Raji (cell line): Measurements from ENCODE around the gene CAPN12.

Experiments used
- POLR2A ChIP-seq: IDR thresholded peaks from 2 replicates; pipeline ENCODE4 v1.6.1; 2011; ENCODE audit warnings: low read depth, low read length, control low read depth; ENCODE audit not compliant: insufficient read depth

The CAPN12 gene

DNA sequence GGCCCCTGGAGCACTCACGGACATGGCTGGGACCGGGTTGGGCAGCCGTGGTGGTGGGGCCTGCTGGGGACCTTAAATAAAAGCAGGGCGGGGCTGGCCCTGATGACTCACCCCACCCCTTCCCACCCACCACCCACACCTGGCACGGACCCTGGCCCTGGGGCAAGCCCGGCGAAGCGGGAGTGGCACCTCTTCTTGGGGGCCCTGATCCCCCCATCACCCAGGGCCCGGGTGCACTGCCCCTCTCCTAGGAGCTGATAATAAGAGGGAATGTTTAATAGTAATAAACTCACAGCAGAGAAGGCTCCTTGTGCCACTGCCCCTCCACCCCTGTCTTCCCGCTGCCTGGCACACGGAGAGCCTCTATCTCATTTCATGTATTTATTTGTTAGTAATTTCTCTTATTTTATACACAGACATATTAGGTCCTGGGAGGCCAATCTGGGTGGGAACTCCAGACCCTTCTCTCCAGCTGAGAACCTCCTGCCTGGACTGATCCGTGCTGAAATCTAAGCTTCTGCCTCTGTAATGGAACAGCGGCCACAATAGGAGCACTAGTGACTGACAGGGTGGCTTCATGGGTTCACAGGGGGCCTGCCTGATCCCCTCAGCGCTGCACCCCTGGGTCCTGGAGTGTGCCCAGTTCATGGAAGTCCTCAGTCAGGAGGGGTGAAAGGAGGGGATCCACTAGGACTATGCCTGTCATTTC lies 29.3 kb upstream of the CAPN12 start, which contains the start of gene LGALS7:
Gene LGALS7 (minus strand): TSS at position 49 of the 709 bp plus-strand sequence. CDS start 25 bp downstream, at position 24.
- TF ChIP-seq POLR2A: no peak

DNA sequence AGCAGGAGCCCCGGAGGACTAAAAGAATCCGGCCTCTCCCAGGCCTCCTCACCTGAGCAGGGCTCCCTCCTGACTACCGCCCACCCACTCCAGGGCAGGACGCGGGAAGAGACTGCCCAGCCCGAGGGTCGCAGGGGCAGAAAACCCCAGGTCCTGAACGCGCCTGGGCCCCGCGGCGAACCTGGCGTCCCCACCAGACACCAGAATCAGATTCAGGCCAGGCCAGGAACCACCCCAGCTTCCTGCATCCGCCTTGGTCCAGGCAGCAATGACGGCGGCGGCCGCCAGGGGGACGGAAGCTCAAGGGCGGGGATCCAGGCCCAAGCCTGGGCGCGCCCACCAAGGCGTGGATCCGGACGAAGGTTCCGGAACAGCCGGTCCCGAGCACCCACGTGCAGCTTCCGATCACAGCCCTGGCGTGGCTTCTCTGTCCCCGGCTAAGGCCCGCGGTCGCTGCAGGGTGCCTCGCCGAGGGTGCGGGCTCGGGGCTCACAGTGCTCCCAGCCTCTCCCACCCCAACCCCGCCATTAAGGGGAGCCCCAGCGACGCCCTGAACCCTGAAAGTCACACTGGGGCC lies 25.4 kb upstream of the CAPN12 start:
- TF ChIP-seq POLR2A: no peak

DNA sequence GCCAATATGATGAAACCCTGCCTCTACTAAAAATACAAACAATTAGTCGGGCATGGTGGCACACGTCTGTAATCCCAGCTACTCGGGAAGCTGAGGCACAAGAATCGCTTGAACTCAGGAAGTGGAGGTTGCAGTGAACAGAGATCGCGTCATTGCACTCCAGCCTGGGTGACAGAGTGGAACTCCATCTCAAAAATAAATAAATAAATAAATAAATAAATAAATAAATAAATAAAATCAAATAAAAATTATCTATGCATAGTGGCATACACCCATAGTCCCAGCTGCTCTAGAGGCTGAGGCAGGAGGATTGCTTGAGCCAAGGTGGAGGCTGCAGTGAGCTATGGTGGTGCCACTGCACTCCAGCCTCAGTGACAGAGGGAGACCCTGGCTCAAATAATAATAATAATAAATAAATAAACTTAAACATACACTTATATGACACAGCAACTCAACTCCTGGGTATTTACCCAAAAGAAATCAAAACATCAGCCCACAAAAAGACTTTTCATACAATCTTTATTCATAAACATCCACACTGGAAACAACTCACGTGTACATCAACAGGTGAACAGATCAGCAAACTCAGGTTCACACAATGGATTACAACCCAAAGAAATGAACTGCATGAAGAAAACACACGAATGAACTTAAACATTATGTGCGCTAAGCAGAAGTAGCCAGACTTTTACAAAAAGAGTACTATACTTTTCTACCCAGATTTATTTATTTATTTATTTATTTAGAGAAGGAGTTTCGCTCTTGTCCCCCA lies 22.2 kb upstream of the CAPN12 start:
- TF ChIP-seq POLR2A: no peak

DNA sequence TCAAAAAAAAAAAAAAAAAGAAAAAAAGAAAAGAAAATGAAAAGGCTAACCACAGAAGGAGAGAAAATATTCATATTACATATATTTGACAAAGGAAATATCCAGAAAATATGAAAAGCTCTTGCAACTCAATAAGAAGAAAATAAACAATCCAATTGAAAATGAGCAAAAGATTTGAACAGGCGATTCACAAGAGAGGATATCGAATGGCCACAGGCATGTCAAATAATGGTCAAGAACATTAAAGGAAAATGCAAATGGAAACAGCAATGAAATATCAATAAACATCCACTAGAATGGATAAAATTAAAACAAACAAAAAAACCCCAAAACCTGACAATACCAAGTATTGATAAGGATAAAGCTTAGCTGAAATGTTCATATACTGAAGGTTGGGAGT lies 20.9 kb upstream of the CAPN12 start:
- TF ChIP-seq POLR2A: no peak

DNA sequence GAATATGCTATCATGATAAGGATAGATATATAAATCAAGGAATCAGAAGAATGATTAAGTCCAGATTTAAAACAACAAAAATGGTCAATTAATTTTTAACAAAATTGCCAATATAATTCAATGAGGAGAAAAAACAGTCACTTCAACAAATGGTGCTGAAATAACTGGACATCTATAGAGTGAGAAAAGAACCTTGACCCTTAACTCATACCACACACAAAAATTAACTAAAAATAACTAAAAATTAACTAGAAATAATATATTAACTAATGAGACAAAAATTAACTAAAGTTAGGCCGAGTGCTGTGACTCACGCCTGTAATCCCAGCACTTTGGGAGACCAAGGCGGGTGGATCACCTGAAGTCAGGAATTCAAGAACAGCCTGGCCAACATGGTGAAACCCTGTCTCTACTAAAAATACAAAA lies 19.5 kb upstream of the CAPN12 start:
- TF ChIP-seq POLR2A: no peak

GRCh38 chr19:38759590-38760003 lies 15.3 kb upstream of the CAPN12 start:
- TF ChIP-seq POLR2A: no peak

DNA sequence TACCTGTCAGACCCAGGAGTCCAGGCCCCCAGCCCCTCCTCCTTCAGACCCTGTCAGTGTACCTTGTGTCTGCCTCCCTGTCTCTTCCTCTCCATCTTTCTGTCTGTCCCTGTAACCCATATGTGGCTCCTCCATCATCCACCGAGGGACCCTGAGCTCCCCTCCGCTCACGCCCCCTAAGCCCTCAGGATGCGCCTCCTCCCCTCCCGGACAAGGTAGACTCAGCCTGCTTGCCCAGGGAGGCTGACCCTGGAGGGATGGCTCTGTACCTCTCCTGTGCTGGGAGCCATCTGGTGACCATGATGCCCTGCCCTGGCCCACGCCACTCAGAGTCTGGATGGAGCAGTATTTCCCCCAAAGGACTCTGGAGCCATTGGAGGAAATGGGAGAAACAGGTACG lies 1.0 kb upstream of the CAPN12 start:
- no peak for TF ChIP-seq POLR2A

- no peak for TF ChIP-seq POLR2A
These were observed 600 bp upstream of the CAPN12 start for GRCh38 chr19:38744874-38745273.

- no peak for TF ChIP-seq POLR2A
These were observed 628 bp downstream of the CAPN12 start for GRCh38 chr19:38743394-38744297.

- no peak for TF ChIP-seq POLR2A
These were observed 1.4 kb downstream of the CAPN12 start for GRCh38 chr19:38742906-38743305.

- TF ChIP-seq POLR2A: no peak
These were observed 2.0 kb downstream of the CAPN12 start for GRCh38 chr19:38742296-38742695.

GRCh38 chr19:38741670-38742069 lies 2.6 kb downstream of the CAPN12 start:
- no peak for TF ChIP-seq POLR2A

GRCh38 chr19:38740932-38741331 lies 3.3 kb downstream of the CAPN12 start:
- no peak for TF ChIP-seq POLR2A

DNA sequence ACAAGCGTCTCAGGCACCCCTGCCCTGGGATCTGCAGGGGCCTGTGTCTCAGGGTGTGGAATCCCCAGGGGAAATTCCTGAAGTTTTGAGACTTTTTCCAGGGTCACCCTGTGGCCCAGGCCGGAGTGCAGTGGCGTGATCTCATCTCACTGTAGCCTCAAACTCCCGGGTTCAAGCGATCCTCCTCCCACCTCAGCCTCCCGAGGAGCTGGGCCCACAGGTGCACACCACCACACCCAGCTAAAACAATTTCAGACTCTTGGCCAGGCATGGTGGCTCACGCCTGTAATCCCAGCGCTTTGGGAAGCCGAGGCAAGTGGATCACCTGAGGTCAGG lies 4.0 kb downstream of the CAPN12 start:
- no peak for TF ChIP-seq POLR2A
